ENCODE data around the gene METTL25B. TPM values are rescaled to one million over a fixed set of nuclear protein-coding genes. Genes with fewer than 3 reads are reported as not detected.
"Not testable (repeated sequence)": the region's sequence is repeated elsewhere in the genome, so short reads cannot be mapped to it uniquely, and the experiment has no call there.

METTL25B gene
- total and polyA plus RNA-seq, 4 donors: 24.4 to 42.6 (median 31.6) TPM

- H3K27me3 ChIP-seq (ENCODE audit: control insufficient read depth in 3 of 3, insufficient read depth in 3 of 3, low read length in 2 of 3): no peaks in the 10 kb centered on the region
- no peak for TF ChIP-seq CTCF (IDR thresholded peaks at IDR 0.05; ENCODE audit: control extremely low read depth, extremely low read depth)
These were observed 27.3 kb downstream of the METTL25B start for GRCh38 chr1:156755527-156755950.

GRCh38 chr1:156756355-156756754 is 28.1 kb downstream of the METTL25B start:
- no peak for TF ChIP-seq CTCF (IDR thresholded peaks at IDR 0.05; ENCODE audit: control extremely low read depth, extremely low read depth)
- H3K4me1 ChIP-seq (ENCODE audit: control insufficient read depth in 5 of 5, insufficient read depth in 5 of 5, low read length in 5 of 5): peaks cover 0 to 10% (median 0%) of the 10 kb centered on the region in 5 donors
- no peaks in the 10 kb centered on the region for H3K9me3 ChIP-seq (ENCODE audit: control insufficient read depth in 4 of 4, insufficient read depth in 3 of 4, low read length in 3 of 4)
- H3K36me3 ChIP-seq (ENCODE audit: control insufficient read depth in 4 of 4, insufficient read depth in 4 of 4, low read length in 4 of 4): no peaks in the 10 kb centered on the region
- 96 to 97% methylated on average over 1 of the region's 1 CpG for WGBS, 2 donors
- DNase-seq (no peak), ATAC-seq (ENCODE audit: insufficient read depth, low FRiP score) (no peak)
- H3K9ac ChIP-seq (ENCODE audit: insufficient read depth in 1 of 2, low read length in 2 of 2): no peak overlapping the region
- H3K4me3 ChIP-seq: no peak overlapping the region
- no peaks in the 10 kb centered on the region for H3K27me3 ChIP-seq (ENCODE audit: control insufficient read depth in 3 of 3, insufficient read depth in 3 of 3, low read length in 2 of 3)
- no peak overlapping the region for H3K27ac ChIP-seq (ENCODE audit: low read depth in 1 of 2, low read length in 1 of 2)

More at GRCh38 chr1:156755527-156755950, 27.3 kb downstream of the METTL25B start:
- Histone ChIP-seq H3K27ac (ENCODE audit: low read depth in 1 of 2, low read length in 1 of 2) (no peak overlapping the region), H3K4me1 (ENCODE audit: control insufficient read depth in 5 of 5, insufficient read depth in 5 of 5, low read length in 5 of 5) (peaks cover 0 to 10% (median 0%) of the 10 kb centered on the region in 5 donors), H3K4me3 (no peak overlapping the region), H3K36me3 (ENCODE audit: control insufficient read depth in 4 of 4, insufficient read depth in 4 of 4, low read length in 4 of 4) (no peaks in the 10 kb centered on the region), H3K9me3 (ENCODE audit: control insufficient read depth in 4 of 4, insufficient read depth in 3 of 4, low read length in 3 of 4) (no peaks in the 10 kb centered on the region), H3K9ac (ENCODE audit: insufficient read depth in 1 of 2, low read length in 2 of 2) (no peak overlapping the region)
- WGBS, 2 donors: 53 to 61% methylated on average over 5 of the region's 5 CpGs
- ATAC-seq (ENCODE audit: insufficient read depth, low FRiP score) (no peak), DNase-seq (no peak)

- not testable (repeated sequence) for H3K9ac ChIP-seq (ENCODE audit: insufficient read depth in 1 of 2, low read length in 2 of 2); H3K36me3 ChIP-seq (ENCODE audit: control insufficient read depth in 4 of 4, insufficient read depth in 4 of 4, low read length in 4 of 4); DNase-seq; H3K27me3 ChIP-seq (ENCODE audit: control insufficient read depth in 3 of 3, insufficient read depth in 3 of 3, low read length in 2 of 3); H3K4me1 ChIP-seq (ENCODE audit: control insufficient read depth in 5 of 5, insufficient read depth in 5 of 5, low read length in 5 of 5); ATAC-seq (ENCODE audit: insufficient read depth, low FRiP score); H3K4me3 ChIP-seq; H3K27ac ChIP-seq (ENCODE audit: low read depth in 1 of 2, low read length in 1 of 2); H3K9me3 ChIP-seq (ENCODE audit: control insufficient read depth in 4 of 4, insufficient read depth in 3 of 4, low read length in 3 of 4)
- WGBS, 2 donors: 85 to 91% methylated on average over 10 of the region's 10 CpGs
These were observed 29.4 kb downstream of the METTL25B start for GRCh38 chr1:156757572-156758253.

GRCh38 chr1:156760092-156760795 is 32.0 kb downstream of the METTL25B start:
- no peaks in the 10 kb centered on the region for H3K27me3 ChIP-seq (ENCODE audit: control insufficient read depth in 3 of 3, insufficient read depth in 3 of 3, low read length in 2 of 3)
- no peaks in the 10 kb centered on the region for H3K4me1 ChIP-seq (ENCODE audit: control insufficient read depth in 5 of 5, insufficient read depth in 5 of 5, low read length in 5 of 5)
- H3K9ac ChIP-seq (ENCODE audit: insufficient read depth in 1 of 2, low read length in 2 of 2): no peak overlapping the region
- TF ChIP-seq CTCF (IDR thresholded peaks at IDR 0.05; ENCODE audit: control extremely low read depth, extremely low read depth): no peak
- 71 to 79% methylated on average over 6 of the region's 6 CpGs for WGBS, 2 donors
- ATAC-seq (ENCODE audit: insufficient read depth, low FRiP score) (no peak), DNase-seq (no peak)
- no peak overlapping the region for H3K4me3 ChIP-seq
- no peaks in the 10 kb centered on the region for H3K36me3 ChIP-seq (ENCODE audit: control insufficient read depth in 4 of 4, insufficient read depth in 4 of 4, low read length in 4 of 4)
- no peaks in the 10 kb centered on the region for H3K9me3 ChIP-seq (ENCODE audit: control insufficient read depth in 4 of 4, insufficient read depth in 3 of 4, low read length in 3 of 4)
- H3K27ac ChIP-seq (ENCODE audit: low read depth in 1 of 2, low read length in 1 of 2): no peak overlapping the region

Measured in lung (tissue), 12 donors.